K562 (cell line): ENCODE measurements around the gene IFT81. TPM values are rescaled to one million over a fixed set of nuclear protein-coding genes. Genes with fewer than 3 reads are reported as not detected.

ENCODE experiments used
- BMI1 ChIP-seq: fragments of 150-350 bp; IDR thresholded peaks from 2 replicates; pipeline ENCODE4 v1.6.1; 2014; ENCODE audit warnings: low read length
- EP400 ChIP-seq: fragments of 450-650 bp; IDR thresholded peaks from 2 replicates; pipeline ENCODE4 v1.6.1; 2017; ENCODE audit warnings: antibody characterized with exemption, mild to moderate bottlenecking, moderate library complexity
- GABPA ChIP-seq: fragments of 200-800 bp; sonication (Bioruptor generic); conservative IDR thresholded peaks from 2 replicates; pipeline ENCODE4 v1.6.1; 2016; ENCODE audit warnings: low read depth, missing genetic modification characterization, missing compliant biosample characterization
- GABPB1 ChIP-seq: sonication (generic); formaldehyde crosslinking; IDR thresholded peaks from 2 replicates; pipeline ENCODE4 v1.8.0; 2022; ENCODE audit warnings: mild to moderate bottlenecking, missing genetic modification reagents
- HNRNPH1 ChIP-seq: fragments of 200-400 bp; formaldehyde crosslinking; optimal IDR thresholded peaks from 2 replicates; pipeline ENCODE3; 2017; ENCODE audit warnings: low read depth, mild to moderate bottlenecking, low read length, moderate library complexity
- JUND ChIP-seq, 2 experiments: IDR thresholded peaks; 2 replicates in 1 of 2; 3 replicates in 1 of 2; pipeline ENCODE4 v1.6.1; 2011; ENCODE audit warnings: borderline replicate concordance in 2 of 2, low read depth in 2 of 2, low read length in 2 of 2, improper control_type of control experiment in 1 of 2, missing biosample characterization in 1 of 2, missing genetic modification characterization in 1 of 2, missing genetic modification reagents in 1 of 2
- MAFK ChIP-seq: IDR thresholded peaks from 2 replicates; pipeline ENCODE4 v1.6.1; 2011; ENCODE audit warnings: low read length, improper control_type of control experiment
- MAZ ChIP-seq, 2 experiments: fragments of 450-650 bp in 1 of 2; sonication (generic) in 1 of 2; formaldehyde crosslinking; IDR thresholded peaks in 1 of 2; conservative IDR thresholded peaks in 1 of 2; 2 replicates each; pipeline versions ENCODE4 v1.4.0 to v1.5.0; 2020; ENCODE audit warnings: mild to moderate bottlenecking in 1 of 2, missing genetic modification reagents in 1 of 2
- MECOM ChIP-seq: fragments of 250-450 bp; sonication (Bioruptor Pico); IDR thresholded peaks from 2 replicates; pipeline ENCODE4 v1.8.0; 2022; ENCODE audit warnings: inconsistent platforms
- PHB ChIP-seq: fragments of 250-450 bp; sonication (Bioruptor Pico); IDR thresholded peaks from 2 replicates; pipeline ENCODE4 v1.5.0; 2021
- PHF21A ChIP-seq: fragments of 450-650 bp; IDR thresholded peaks from 2 replicates; pipeline ENCODE4 v1.6.1; 2017; ENCODE audit warnings: low read depth, borderline replicate concordance
- POLR2AphosphoS5 ChIP-seq: IDR thresholded peaks from 2 replicates; pipeline ENCODE4 v1.6.1; 2011; ENCODE audit warnings: mild to moderate bottlenecking, low read depth, low read length, moderate library complexity; ENCODE audit not compliant: control insufficient read depth, insufficient read depth
- RAD21 ChIP-seq, 2 experiments: fragments of 250-450 bp in 1 of 2; fragments of 450-650 bp in 1 of 2; sonication (Bioruptor Pico) in 1 of 2; formaldehyde crosslinking in 1 of 2; IDR thresholded peaks in 1 of 2; conservative IDR thresholded peaks in 1 of 2; 2 replicates each; pipeline versions ENCODE4 v1.4.0 to v1.8.0; 2020 to 2022; ENCODE audit warnings: mild to moderate bottlenecking in 2 of 2, moderate library complexity in 1 of 2
- RB1 ChIP-seq: fragments of 450-650 bp; IDR thresholded peaks from 2 replicates; pipeline ENCODE4 v1.6.1; 2017; ENCODE audit warnings: low read depth, mild to moderate bottlenecking
- RBBP5 ChIP-seq: fragments of 200-600 bp; sonication (generic); IDR thresholded peaks from 2 replicates; pipeline ENCODE4 v1.6.1; 2012; ENCODE audit warnings: borderline replicate concordance, mild to moderate bottlenecking, low read length, control low read depth, inconsistent platforms; ENCODE audit not compliant: insufficient read depth, poor library complexity, severe bottlenecking
- STAT6 ChIP-seq: sonication (generic); formaldehyde crosslinking; IDR thresholded peaks from 2 replicates; pipeline ENCODE4 v1.8.1; 2023; ENCODE audit warnings: mild to moderate bottlenecking, missing genetic modification reagents
- polyA plus RNA-seq, 8 experiments: library from polyadenylated mRNA; depleted of rRNA in 4 of 8; stranded (reverse) in 5 of 8; unstranded in 3 of 8; fragments of >200 nt; fragmentation: Nextera tagmentation in 2 of 8; fragmentation: Illumina TruSeq in 1 of 8; extraction: Ambion mirVana in 2 of 8; extraction: Trizol in 1 of 8; gene quantifications; 2 replicates each; pipeline versions ENCODE4 v1.2.1 to v1.2.3, GENCODE V29; 2011 to 2014; ENCODE audit warnings: inconsistent platforms in 1 of 8, missing spikeins in 1 of 8
- total RNA-seq, 7 experiments: library from RNA; depleted of rRNA in 6 of 7; stranded (reverse); fragments of >200 nt in 6 of 7; fragmentation: Illumina TruSeq in 2 of 7; extraction: Trizol in 2 of 7; gene quantifications; 2 replicates each; pipeline versions ENCODE4 v1.2.1 to v1.2.3, GENCODE V29; 2011 to 2021; ENCODE audit warnings: low replicate concordance in 1 of 7
- TF ChIP-seq, protein P1 (sequence below): fragments of 450-650 bp; formaldehyde crosslinking; IDR thresholded peaks from 2 replicates; pipeline ENCODE4 v1.4.0; 2020; ENCODE audit warnings: mild to moderate bottlenecking, moderate library complexity
- TF ChIP-seq, protein P2 (sequence below): fragments of 250-450 bp; sonication (Bioruptor Pico); IDR thresholded peaks from 2 replicates; pipeline ENCODE4 v1.4.0; 2020
- TF ChIP-seq, protein P3 (sequence below), 2 experiments: fragments of 250-450 bp in 1 of 2; fragments of 450-650 bp in 1 of 2; sonication (Bioruptor Pico) in 1 of 2; IDR thresholded peaks; 2 replicates each; pipeline versions ENCODE4 v1.6.1 to v1.8.0; 2016 to 2021; ENCODE audit warnings: mild to moderate bottlenecking in 2 of 2, moderate library complexity in 2 of 2, missing compliant biosample characterization in 1 of 2, missing genetic modification characterization in 1 of 2

Gene IFT81
- total and polyA plus RNA-seq, 9 of the 15 experiments (the other 6 are each of a cell fraction or from before 2014, with no cell fraction given): 2.8 to 11.9 (median 7.9) TPM

DNA sequence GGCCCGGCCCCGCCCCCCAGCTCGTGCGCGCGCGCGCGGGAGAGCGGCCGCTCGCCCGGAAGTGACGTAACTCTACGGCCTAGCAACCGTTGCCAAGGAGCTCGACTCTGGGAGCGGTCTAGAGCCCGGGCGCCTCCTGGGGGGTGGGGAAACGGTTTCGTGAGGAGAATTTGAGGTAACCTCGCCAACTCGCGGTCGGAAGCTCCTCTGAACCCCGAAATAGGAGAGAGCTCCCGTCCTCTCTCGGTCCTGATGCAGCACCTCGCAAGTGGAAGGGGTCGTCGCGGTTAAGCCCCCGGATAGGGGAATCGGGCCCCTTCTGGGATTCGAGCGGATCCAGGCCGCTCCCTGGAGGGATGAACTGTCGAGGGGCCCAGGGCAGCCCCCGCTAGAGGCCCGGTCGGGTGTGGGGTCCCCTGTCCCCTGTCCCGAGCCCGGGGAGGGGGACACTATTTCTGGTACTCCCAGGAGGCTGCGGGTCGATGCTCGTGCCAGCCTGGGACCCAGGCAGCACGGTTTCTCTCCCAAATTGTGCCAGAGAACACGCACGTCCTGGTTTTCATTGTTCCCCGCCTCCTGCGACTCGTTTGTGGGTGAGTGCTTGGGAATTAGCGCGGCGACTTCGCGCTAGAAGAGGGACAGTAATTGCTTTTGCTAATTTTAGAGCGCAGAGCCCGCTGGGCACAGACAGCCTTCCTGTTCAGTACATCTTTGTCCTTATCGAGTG lies at the start of gene IFT81 (continued):
- TF ChIP-seq, protein P1, sequence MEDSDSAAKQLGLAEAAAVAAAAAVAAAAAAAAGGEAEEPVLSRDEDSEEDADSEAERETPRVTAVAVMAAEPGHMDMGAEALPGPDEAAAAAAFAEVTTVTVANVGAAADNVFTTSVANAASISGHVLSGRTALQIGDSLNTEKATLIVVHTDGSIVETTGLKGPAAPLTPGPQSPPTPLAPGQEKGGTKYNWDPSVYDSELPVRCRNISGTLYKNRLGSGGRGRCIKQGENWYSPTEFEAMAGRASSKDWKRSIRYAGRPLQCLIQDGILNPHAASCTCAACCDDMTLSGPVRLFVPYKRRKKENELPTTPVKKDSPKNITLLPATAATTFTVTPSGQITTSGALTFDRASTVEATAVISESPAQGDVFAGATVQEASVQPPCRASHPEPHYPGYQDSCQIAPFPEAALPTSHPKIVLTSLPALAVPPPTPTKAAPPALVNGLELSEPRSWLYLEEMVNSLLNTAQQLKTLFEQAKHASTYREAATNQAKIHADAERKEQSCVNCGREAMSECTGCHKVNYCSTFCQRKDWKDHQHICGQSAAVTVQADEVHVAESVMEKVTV (CRISPR knock-in tag): no peak
- no peak for TF ChIP-seq STAT6
- no peak for TF ChIP-seq MAFK
- TF ChIP-seq, protein P2, sequence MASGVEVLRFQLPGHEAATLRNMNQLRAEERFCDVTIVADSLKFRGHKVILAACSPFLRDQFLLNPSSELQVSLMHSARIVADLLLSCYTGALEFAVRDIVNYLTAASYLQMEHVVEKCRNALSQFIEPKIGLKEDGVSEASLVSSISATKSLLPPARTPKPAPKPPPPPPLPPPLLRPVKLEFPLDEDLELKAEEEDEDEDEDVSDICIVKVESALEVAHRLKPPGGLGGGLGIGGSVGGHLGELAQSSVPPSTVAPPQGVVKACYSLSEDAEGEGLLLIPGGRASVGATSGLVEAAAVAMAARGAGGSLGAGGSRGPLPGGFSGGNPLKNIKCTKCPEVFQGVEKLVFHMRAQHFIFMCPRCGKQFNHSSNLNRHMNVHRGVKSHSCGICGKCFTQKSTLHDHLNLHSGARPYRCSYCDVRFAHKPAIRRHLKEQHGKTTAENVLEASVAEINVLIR: 0 out of 2 replicates have a peak, but pooled peaks have one; percentile 33
- 0 out of 2 replicates have a peak, but pooled peaks have one; percentile 53 for TF ChIP-seq BMI1
- TF ChIP-seq PHF21A: peak; percentile 73; the same call in 1 of the 2 replicates
- TF ChIP-seq POLR2AphosphoS5: no peak; the same call in 1 of the 2 replicates
- peak; percentile 79 for TF ChIP-seq RBBP5
- TF ChIP-seq GABPB1 (CRISPR knock-in tag): peak; percentile 91
- TF ChIP-seq MECOM (CRISPR knock-in tag): no peak
- TF ChIP-seq HNRNPH1: no peak
- TF ChIP-seq GABPA (tag): peak; percentile 93
- TF ChIP-seq JUND (IDR thresholded peaks at IDR 0.05; ENCODE audit: borderline replicate concordance, low read depth, low read length): peak; percentile 68; the same call in 1 of the 2 replicates
- peak; percentile 10; the same call in 1 of the 3 replicates for TF ChIP-seq JUND (tag; IDR thresholded peaks at IDR 0.05; ENCODE audit: borderline replicate concordance, low read depth, low read length)
- peak in 1 of 2 experiments; percentile 25; a peak in 2 of 4 replicates for TF ChIP-seq RAD21 (CRISPR knock-in tag; conservative IDR thresholded peaks at IDR 0.05 in 1 of 2, IDR thresholded peaks at IDR 0.05 in 1 of 2)
- TF ChIP-seq, protein P3, sequence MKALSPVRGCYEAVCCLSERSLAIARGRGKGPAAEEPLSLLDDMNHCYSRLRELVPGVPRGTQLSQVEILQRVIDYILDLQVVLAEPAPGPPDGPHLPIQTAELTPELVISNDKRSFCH (CRISPR knock-in tag; IDR thresholded peaks at IDR 0.05): no peak
- TF ChIP-seq, protein P3 (tag; IDR thresholded peaks at IDR 0.05): peak; percentile 61; the same call in 1 of the 2 replicates
- 0 out of 2 replicates have a peak, but pooled peaks have one; percentile 24 for TF ChIP-seq PHB
- peak; percentile 55 to 68; a peak in 3 of 4 replicates for TF ChIP-seq MAZ (CRISPR knock-in tag; conservative IDR thresholded peaks at IDR 0.05 in 1 of 2, IDR thresholded peaks at IDR 0.05 in 1 of 2)
- TF ChIP-seq RB1: peak; percentile 47; the same call in 1 of the 2 replicates
- peak; percentile 39 for TF ChIP-seq EP400
